Islet precursor cell (in vitro differentiated cells): ENCODE measurements around the gene MYL7.
A peak's percentile ranks its signal among the peaks of the same experiment; 100 is the strongest.

Source experiments
- DNase-seq: peaks from one replicate; pipeline ENCODE4 v3.0.0-alpha.2; 2018

Gene MYL7

DNA sequence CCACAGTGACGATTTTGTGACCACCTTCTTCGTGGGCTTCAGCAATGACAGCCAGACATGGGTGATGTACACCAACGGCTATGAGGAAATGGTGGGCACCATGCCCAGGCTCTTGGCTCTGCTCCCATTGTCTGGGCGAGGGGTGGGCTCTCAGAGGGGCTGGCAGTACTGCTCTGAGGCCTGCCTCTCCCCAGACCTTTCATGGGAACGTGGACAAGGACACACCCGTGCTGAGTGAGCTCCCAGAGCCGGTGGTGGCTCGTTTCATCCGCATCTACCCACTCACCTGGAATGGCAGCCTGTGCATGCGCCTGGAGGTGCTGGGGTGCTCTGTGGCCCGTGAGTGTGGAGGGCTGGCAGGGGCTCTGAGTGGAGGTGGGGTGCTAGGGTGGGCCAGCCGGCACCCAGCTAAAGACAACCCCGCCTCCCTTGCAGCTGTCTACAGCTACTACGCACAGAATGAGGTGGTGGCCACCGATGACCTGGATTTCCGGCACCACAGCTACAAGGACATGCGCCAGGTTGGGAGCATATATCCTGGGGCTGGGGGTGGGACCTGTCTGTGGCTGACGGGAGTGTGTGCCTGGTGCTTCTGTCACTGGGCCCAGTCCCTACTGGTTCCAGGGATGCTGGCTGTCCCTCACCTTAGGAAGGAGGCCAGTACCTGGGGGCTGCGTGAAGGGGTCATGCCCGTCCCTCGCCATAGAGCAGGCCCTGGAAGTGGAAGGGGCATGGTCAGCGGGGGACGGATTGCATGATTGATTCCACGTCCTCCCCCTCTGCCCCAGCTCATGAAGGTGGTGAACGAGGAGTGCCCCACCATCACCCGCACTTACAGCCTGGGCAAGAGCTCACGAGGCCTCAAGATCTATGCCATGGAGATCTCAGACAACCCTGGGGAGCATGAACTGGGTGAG is 30.2 kb downstream of the MYL7 start:
- DNase-seq: no peak

DNA sequence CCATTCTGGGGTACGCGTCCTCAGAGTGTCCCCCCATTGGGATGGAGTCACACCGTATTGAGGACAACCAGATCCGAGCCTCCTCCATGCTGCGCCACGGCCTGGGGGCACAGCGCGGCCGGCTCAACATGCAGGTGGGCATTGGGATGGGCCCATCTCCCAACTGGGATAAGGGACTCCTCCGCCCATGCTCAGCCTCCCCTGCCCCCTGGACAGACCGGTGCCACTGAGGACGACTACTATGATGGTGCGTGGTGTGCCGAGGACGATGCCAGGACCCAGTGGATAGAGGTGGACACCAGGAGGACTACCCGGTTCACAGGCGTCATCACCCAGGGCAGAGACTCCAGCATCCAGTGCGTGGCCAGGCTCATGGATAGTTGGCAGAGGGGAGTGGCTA is 31.1 kb downstream of the MYL7 start:
- DNase-seq: no peak

DNA sequence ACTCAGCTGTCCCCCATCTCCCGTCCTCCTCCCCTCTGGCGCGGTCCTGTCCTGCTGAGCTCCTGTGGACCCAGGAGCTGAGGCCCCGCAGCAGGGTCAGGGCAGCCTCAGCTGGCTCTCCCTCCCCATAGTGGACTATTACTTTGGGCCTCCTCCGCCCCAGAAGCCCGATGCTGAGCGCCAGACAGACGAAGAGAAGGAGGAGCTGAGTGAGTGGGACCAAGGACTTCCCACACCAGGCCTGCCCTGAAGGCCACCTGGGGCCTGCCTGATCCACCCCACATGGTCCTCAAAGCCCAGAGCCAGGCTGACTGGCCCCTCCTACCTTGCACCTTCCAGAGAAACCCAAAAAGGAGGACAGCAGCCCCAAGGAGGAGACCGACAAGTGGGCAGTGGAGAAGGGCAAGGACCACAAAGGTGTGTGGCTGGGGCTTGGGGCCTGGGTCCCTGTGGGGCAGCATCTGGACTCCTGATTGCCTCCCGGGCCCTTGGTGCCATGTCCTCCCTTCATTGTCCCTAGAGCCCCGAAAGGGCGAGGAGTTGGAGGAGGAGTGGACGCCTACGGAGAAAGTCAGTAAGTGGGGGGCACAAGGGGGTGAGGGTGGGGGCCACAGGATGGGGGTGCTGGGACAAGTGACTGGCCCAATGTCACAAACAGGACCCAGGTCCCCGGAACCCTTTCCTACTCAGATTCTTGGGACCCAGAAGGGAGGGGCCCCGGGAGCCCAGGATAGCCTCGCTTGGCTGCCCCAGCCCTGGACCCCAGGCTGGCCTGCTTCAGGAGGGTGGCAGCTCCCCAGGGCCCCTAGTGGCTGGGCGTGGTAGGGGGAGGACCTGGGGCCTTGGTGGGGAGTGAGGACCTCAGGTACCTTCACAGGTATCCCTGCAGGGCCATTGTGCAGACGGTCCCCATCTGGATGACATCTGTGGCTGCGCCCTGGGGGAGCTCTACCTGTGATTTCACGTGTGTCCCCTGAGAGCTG is 32.1 kb downstream of the MYL7 start:
- no peak for DNase-seq

DNA sequence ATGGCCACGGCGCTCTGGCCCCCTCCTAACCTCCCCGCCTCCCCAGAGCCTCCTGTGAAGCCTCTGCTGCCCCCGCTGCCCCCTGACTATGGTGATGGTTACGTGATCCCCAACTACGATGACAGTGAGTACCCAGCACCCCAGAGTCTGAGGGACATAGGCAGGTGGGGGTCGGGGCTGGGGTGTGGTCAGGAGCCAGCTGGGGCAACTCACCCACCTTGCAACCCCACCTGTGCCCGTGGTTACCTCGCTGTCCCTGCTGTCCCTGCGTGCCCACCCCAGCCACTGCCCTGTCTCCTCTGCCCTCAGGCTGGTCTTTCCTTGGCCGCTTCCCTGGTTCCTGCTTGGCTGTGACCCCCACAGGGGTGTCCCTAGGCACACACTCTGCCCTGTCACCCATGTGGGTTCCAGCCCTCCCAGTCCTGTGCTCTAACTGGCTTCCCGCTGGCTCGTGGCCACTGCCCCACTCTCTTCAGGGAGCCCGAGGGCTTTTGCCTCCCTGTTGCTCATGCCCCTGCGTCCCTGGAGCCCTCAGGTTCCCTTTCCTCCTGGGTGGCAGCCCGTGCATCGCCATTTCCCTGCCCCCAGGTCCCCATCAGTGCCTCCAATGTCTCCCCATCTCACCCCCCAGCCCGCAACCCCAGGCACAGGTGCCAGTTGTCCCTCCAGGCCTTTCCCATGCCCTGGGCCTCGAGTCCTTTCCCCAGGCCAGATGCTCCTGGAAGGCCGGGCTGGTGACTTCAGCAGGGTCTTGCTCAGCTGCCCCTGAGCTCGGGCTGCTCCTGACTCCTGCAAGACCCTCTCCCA is 33.0 kb downstream of the MYL7 start:
- DNase-seq: no peak

DNA sequence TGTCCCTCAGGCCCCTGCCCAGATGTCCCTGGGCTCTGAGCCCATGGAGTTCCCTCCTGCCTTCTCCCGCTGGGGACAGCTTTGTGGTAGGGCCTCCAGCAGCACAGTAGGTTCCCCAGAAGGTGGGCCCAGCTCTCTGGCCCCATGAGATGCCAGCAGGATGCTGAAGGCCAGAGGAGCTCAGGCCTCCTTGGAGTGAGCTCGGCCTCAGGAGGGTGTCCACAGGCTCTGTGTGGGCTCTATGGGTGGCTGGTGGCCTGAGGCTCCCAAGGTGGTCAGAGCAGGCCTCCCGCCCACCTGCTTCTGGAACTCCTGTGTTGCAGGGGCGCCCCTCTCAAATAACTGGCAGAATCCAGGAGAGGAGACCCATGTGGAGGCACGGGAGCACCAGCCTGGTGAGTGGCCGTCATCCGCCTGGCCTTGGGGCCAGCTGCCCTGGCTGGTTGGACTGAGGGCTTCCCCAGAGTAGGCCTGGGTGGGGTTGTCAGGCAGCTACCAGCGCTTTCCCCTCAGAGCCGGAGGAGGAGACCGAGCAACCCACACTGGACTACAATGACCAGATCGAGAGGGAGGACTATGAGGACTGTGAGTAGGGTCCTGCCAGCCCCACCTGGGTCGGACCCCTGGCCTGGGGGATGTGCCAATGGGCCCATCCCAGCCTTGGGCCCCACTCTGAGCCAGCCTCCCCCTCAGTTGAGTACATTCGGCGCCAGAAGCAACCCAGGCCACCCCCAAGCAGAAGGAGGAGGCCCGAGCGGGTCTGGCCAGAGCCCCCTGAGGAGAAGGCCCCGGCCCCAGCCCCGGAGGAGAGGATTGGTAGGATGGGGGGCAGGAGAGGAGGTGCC is 33.8 kb downstream of the MYL7 start:
- DNase-seq: no peak

DNA sequence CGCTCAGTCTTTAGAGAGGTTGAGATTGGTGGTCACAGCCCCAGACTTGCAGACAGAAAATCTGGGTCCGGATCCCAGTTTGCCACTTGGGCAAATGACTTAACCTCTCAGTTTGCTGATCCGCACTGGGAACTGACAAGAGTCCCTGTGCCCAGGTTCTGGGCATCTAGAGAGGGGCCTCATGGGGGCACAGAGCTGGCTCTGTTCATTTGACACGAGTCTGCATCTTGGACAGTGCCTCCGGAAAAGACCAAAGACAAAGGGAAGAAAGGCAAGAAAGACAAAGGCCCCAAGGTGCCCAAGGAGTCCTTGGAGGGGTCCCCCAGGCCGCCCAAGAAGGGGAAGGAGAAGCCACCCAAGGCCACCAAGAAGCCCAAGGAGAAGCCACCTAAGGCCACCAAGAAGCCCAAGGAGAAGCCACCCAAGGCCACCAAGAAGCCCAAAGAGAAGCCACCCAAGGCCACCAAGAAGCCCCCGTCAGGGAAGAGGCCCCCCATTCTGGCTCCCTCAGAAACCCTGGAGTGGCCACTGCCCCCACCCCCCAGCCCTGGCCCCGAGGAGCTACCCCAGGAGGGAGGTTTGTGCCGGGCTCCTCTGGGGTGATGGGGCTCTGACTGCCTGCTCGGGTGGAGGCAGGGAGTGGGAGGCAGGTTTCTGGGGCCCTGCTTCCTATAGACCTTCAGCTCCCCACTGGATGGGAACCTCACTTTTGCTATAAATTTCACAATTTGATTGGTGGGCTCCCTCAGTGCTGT is 34.6 kb downstream of the MYL7 start:
- no peak for DNase-seq

DNA sequence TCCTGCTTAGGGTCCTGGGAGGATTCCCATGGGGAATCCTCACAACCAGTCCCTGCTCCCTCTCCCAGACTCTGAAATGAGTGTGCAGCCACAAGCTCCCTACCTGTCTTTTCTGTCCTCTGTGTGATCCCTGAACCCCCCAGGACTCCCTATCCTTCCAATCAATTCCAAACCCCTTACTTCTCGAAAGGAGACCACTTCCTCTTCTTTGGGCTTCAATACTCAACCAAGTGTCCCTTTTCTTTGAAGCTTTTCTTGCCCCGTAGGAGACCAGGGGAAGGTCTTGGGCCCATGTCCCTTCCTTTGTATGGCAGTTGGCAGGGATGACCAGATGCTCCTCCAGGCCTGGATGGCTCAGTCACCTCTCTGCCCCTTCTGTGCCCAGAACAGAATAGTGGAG is 35.3 kb downstream of the MYL7 start:
- DNase-seq: no peak

DNA sequence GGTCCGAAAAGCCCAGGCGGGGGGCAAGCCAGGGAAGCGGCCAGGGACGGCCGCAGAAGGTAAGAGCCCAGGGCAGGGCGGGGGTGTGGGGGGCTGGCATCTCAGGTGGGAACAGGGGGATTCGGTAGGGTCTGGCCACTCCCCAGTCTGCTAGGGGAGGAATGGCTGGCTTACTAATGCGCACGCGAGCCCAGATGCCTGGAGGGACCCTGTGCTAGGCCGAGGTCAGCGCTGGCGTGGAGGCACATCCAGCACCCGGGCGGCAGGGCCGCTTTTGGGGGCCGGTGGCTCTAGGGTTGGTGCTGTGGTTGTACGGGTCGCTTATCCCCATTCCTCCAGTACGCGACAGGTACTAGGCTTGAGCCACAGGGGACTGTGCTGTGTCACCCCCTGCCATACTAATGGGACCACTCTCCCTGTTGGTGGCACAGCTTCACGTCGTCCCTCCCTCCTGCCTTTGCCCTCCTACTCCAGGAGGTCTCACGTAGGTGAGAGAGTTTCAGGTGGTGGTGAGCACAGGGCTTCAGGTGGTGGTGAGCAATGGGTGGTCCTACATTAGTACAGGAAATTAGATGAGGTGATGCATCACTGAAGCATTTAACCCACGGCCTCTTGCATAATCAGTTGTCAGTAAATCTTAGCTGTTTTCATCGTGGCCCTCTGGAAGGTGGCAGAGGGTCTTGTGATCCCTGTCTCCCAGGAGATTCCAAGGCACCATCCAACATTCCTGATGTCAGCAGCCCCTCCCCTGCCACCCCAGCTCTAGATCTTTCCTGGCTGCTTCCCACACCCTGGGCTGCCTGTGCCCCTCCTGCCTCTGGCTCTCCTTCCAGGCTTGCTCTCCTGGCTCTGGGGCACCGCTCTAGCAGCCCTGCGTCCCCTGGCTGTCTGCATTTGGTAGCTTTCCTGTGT is 36.0 kb downstream of the MYL7 start:
- DNase-seq: peak; percentile 78

DNA sequence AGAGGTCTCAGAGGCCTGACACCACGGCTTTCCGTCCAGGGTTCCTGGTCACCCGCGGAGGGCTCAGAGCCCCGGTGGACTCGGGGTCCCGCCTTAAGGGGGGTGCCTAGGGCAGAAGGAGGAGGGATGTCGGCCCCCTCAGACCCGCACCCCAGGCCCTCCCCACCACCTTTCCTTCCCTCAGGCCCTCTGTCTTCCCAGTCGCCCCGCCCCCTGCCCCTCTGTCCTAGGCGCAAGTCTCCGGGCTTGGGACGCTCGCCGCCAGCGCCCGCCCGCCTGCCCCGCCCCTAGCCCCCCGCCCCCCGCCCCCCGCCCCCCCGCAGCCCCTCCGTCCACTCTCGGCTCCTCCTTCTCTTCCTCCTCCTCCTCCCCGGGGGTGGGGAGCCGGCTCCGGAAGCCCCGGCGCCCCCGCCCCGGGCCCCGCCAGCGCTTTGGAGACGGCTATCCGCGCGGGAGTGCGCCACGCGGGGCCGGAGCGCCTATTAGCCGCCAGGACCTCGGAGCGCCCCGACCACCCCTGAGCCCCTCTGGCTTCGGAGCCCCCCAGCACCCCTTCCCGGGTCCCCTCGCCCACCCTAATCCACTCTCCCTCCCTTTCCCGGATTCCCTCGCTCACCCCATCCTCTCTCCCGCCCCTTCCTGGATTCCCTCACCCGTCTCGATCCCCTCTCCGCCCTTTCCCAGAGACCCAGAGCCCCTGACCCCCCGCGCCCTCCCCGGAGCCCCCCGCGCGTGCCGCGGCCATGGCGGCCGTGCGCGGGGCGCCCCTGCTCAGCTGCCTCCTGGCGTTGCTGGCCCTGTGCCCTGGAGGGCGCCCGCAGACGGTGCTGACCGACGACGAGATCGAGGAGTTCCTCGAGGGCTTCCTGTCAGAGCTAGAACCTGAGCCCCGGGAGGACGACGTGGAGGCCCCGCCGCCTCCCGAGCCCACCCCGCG is 36.9 kb downstream of the MYL7 start, which contains the start of gene AEBP1:
Gene AEBP1, plus strand, starts transcription at position 423 of the 937 bp plus-strand sequence. Its CDS starts 321 bp downstream, at position 744.
- DNase-seq: peak; percentile 82

DNA sequence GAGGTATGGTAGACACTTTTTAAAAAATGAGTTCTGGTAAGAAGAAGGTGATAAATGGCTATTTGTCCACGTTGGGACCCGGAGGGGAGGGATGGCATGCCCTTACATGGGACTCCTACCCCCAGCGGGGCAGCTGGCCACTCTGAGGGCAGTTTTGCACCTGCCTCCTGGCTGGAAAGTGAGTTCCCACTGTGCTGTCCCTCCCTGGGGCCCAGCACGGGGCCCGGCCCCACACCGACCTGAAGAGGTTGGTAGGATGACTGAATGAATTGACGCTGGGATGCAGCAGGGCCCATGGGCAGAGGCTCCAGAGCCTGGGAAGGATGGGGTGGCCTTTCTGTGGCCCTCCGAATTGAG is 37.6 kb downstream of the MYL7 start:
- DNase-seq: no peak

DNA sequence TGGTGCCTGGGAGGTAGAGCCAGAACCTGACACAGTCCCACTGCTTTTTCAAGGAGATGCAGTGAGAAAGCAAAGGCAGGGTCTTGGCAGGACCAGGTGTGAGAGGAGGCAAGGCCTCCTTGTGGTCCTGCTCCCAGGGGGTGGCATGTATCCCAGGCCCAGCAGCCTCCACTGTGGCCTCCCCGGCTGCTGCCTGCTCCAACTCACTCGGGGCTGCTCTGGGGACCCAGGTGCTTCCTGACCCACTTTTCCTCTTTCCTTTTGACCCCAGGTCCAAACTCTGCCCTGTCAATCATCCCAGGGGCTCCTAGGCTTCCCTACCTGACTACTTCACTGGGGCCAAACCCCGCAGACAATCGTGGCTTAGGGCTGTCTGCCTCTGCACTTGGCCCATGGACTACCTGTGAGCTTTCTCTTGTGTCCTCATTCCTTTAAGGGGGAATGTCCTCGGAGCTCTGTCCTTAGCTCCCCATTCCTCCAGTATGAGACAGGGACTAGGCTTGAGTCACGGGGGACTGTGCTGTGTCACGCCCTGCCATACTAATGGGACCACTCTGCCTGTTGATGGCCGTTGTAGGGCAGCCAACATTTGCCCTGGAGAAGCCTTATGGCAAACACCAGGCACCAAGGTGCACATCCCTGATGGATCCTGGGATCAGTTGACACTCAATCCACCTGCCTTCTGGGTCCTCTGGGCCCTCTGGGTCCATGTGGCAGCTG is 38.1 kb downstream of the MYL7 start:
- DNase-seq: no peak

DNA sequence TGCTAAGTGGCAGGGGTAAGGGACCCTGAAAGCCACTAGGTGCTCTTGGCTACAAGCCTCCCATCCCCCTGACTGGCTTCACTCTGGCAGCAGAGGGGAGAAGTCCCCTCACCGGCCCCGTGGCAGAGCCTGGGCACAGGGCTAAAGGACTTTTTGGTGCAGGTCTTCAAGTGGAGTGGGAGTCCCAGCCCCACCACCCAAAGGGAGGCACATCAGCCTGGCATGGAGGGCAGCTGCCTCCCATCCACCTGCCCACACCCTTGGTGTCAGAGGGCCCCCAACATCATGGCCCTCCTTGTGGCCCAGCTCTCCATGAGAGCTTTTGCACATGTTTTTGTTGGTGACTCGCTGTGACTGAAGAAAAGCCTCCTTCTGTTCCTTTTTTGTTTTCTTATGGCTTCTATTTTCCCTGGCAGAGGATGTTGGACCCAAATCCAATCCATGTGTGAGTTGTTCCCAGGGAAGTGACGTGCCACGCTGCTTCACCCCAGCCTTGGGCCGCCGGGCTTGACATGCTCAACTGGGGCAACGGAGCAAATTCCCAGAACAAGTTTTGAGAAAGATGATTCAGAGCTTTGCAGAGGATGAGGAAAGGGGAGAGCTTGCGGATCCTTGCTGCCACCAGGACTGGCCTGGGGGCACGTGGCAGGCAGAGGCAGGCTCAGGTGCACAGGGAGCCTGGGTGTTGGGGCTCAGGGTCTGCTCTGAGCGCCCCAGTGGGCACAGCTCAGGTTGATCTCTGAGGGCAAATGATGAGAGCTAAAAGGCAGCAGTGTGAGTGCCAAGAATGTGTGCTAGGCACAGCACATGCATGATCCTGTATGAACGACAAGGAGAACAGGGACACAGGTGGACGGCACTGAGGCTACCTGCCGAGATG is 38.9 kb downstream of the MYL7 start:
- no peak for DNase-seq

DNA sequence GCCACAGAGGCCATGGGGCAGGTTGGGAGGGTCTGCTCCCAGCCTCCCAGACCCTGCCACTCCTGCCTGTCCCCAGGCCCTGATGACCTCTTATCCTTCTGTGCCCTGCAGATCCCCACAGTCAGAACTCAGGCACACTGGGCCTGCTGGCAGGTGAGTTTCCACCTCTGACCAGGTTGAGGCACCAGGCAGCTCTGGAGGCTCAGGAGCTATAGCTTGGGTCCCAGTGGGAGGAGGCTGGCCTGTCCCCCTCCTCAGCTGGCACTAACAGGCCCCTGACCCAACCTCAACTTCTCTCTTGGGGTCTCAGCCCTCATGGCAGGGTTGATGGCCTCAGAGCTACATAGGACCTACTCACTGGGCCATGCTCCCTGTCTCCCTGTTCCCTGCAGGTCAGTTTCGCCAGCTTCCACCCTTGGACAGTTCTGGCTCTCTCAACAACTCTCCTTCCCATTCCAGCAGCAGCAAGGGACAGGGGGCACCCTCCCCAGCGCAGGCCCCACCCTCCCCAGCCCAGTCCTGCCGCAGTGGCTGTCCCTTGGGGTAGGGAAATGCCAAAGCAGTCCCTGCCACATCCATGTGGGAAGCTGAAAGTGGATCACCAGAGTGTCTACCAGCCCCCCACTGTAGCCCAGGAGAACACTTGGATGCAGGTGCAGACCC is 39.7 kb downstream of the MYL7 start:
- DNase-seq: no peak

DNA sequence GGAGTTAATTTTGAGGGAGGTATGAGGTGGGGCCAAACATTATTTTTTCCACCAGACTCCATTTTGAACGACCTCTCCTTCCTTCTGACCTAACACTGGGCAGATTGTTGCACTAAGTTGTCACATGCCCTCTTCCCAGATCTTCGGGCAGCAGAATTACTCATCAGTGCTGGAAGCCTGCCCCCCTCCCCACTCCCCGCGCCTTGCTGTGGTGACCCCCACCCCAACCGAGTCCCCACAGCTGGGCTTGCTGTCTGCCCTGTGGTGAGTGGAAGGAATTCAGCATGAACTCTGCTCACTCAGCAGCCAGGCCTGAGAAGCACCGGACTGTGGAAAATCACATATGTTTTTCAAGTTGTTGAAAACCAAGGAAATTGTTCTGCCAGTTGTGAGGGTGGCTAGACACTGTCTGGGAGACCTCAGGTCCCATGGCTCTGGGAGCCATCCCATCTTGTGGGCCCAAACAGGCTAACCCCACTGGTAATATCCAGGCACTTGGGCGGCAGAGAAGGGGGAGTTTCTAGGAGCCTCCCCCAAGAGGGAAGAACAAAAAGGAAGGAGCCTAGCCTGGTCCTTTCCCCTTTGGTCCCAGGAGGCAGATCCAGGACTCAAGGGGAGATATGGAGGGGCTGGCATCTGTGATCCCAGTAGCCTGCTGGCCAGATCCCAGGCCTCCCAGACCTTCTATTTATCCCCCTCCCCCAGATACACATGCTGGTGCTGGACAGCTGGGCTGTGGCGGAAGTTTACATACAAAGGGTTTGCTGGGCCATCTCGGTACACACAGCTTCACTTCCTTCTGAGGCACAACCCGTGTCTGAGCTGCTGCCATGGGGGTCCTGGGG is 40.5 kb downstream of the MYL7 start:
- DNase-seq: no peak

DNA sequence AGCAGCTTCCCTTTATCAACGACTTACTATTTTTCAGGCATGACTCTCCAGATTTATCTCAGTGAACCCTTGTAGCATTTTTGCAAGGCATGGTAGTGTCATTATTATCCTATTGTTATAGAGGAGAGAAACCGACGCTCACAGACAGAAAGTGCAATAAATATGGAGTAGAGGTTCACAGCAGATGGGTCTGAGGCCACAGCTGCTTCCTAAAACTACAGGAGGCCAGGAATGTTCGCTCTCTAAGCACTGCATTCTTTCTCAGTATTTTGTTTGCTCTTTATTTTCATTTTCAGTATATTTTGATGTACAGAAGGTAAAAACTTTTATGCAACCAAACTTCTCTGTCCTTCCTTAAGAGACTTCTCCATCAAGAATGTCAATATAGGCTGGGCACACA is 41.5 kb downstream of the MYL7 start:
- no peak for DNase-seq
